GM12878 (cell line): ENCODE data around the gene PTMA. TPM values are rescaled to one million over a fixed set of nuclear protein-coding genes. Genes with fewer than 3 reads are reported as not detected.

Experiments used
- ATAC-seq: fragments of 200-7000 bp; cut with Tn5 transposase; 3 replicates; pipeline ENCODE4 v1.9.1; 2020; ENCODE audit warnings: mild to moderate bottlenecking, moderate library complexity
- BruUV-seq: library from RNA; stranded (reverse); fragments of 400-500 nt; replicated peaks from 2 replicates; lab custom pipeline; 2021; lab: Mats Ljungman, UMichigan
- CTCF ChIA-PET: fragments of 300-600 bp; sonication (Branson Sonifier 250); formaldehyde crosslinking; extraction: SDS; loops from one replicate; lab custom pipeline; 2021; ENCODE audit warnings: inconsistent platforms; lab: Yijun Ruan, JAX
- POLR2A ChIA-PET: fragments of 350-600 bp; formaldehyde crosslinking; extraction: SDS; loops from one replicate; lab custom pipeline; 2021; ENCODE audit warnings: inconsistent platforms; lab: Charles Lee
- RAD21 ChIA-PET: fragments of 300-600 bp; sonication (Branson Sonifier 250); formaldehyde crosslinking; loops from one replicate; lab custom pipeline; 2023; ENCODE audit warnings: antibody characterized with exemption; ENCODE audit not compliant: unreplicated experiment; lab: Charles Lee
- SMC1A ChIA-PET: fragments of 300-600 bp; sonication (Branson Sonifier 250); formaldehyde crosslinking; loops from one replicate; lab custom pipeline; 2023; ENCODE audit not compliant: unreplicated experiment, uncharacterized antibody; lab: Charles Lee
- DNase-seq: peaks from one replicate; pipeline ENCODE4 v3.0.0-alpha.2; 2011; ENCODE audit warnings: low read depth, low spot score
- FAIRE-seq: peaks from 3 replicates; lab custom pipeline; 2011; peaks lifted over from hg19 to GRCh38; lab: Jason Lieb, UNC
- H2AFZ ChIP-seq: 2 replicates; pipeline ENCODE4 v1.6.0; 2011; ENCODE audit warnings: low read depth, low read length, control low read depth; ENCODE audit not compliant: control insufficient read depth
- H3K27ac ChIP-seq: 2 replicates; pipeline ENCODE4 v1.5.1; 2011; ENCODE audit warnings: control low read depth; ENCODE audit not compliant: control insufficient read depth, insufficient read depth
- H3K27me3 ChIP-seq, 2 experiments: replicated peaks in 1 of 2; 2 replicates each; pipeline versions ENCODE4 v1.6.0 to v1.6.1; 2011; ENCODE audit warnings: low read length in 1 of 2; ENCODE audit not compliant: control insufficient read depth in 2 of 2, insufficient read depth in 2 of 2
- H3K36me3 ChIP-seq, 2 experiments: 2 replicates each; pipeline ENCODE4 v1.5.1; 2011; ENCODE audit warnings: low read length in 1 of 2; ENCODE audit not compliant: control insufficient read depth in 2 of 2, insufficient read depth in 2 of 2
- H3K4me1 ChIP-seq: 2 replicates; pipeline ENCODE4 v1.6.1; 2011; ENCODE audit warnings: mild to moderate bottlenecking, low read length, moderate library complexity, mixed read lengths; ENCODE audit not compliant: control insufficient read depth, insufficient read depth
- H3K4me2 ChIP-seq: 2 replicates; pipeline ENCODE4 v1.6.0; 2011; ENCODE audit warnings: control low read depth; ENCODE audit not compliant: control insufficient read depth, insufficient read depth
- H3K4me3 ChIP-seq: fragments of 200-600 bp; sonication (generic); 2 replicates; pipeline ENCODE4 v1.5.1; 2016
- H3K79me2 ChIP-seq: 2 replicates; pipeline ENCODE4 v1.6.0; 2011; ENCODE audit warnings: low read length; ENCODE audit not compliant: control insufficient read depth, insufficient read depth
- H3K9ac ChIP-seq: 2 replicates; pipeline ENCODE4 v1.8.0; 2011; ENCODE audit warnings: low read length, control low read depth, mixed read lengths; ENCODE audit not compliant: control insufficient read depth, insufficient read depth
- H3K9me3 ChIP-seq: replicated peaks from 3 replicates; pipeline ENCODE4 v1.5.1; 2011; ENCODE audit warnings: mild to moderate bottlenecking, low read length; ENCODE audit not compliant: control insufficient read depth, insufficient read depth
- H4K20me1 ChIP-seq: 2 replicates; pipeline ENCODE4 v1.6.0; 2011; ENCODE audit not compliant: control insufficient read depth, insufficient read depth
- BACH1 ChIP-seq: fragments of 450-650 bp; IDR thresholded peaks from 2 replicates; pipeline ENCODE4 v1.6.1; 2017; ENCODE audit warnings: mild to moderate bottlenecking, borderline replicate concordance
- CEBPB ChIP-seq, 2 experiments: fragments of 150-350 bp in 1 of 2; IDR thresholded peaks; 2 replicates each; pipeline ENCODE4 v1.6.1; 2012 to 2014; ENCODE audit warnings: low read depth in 2 of 2, low read length in 2 of 2, borderline replicate concordance in 1 of 2, inconsistent platforms in 1 of 2
- EGR1 ChIP-seq, 2 experiments: IDR thresholded peaks; 1 replicate in 1 of 2; 2 replicates in 1 of 2; pipeline ENCODE4 v1.6.1; 2011 to 2012; ENCODE audit warnings: low read depth in 2 of 2, low read length in 2 of 2, borderline replicate concordance in 1 of 2, mild to moderate bottlenecking in 1 of 2, moderate library complexity in 1 of 2
- ETV6 ChIP-seq, 2 experiments: fragments of 450-650 bp in 1 of 2; IDR thresholded peaks in 1 of 2; conservative IDR thresholded peaks in 1 of 2; 2 replicates each; pipeline ENCODE4 v1.6.1; 2014; ENCODE audit warnings: antibody characterized with exemption in 1 of 2, borderline replicate concordance in 1 of 2, low read depth in 1 of 2, mild to moderate bottlenecking in 1 of 2, moderate library complexity in 1 of 2
- FOXM1 ChIP-seq: IDR thresholded peaks from 2 replicates; pipeline ENCODE4 v1.6.1; 2012; ENCODE audit warnings: low read depth, mild to moderate bottlenecking, inconsistent platforms, low read length, moderate library complexity
- HDAC6 ChIP-seq: fragments of 200-600 bp; sonication (generic); IDR thresholded peaks from one replicate; pipeline ENCODE4 v1.8.0; 2017; ENCODE audit warnings: antibody characterized with exemption; ENCODE audit not compliant: unreplicated experiment
- HDGF ChIP-seq: fragments of 450-650 bp; IDR thresholded peaks from 2 replicates; pipeline ENCODE4 v1.6.1; 2016; ENCODE audit warnings: antibody characterized with exemption
- IKZF2 ChIP-seq, 2 experiments: fragments of 450-650 bp; IDR thresholded peaks; 2 replicates each; pipeline ENCODE4 v1.6.1; 2017; ENCODE audit warnings: mild to moderate bottlenecking in 2 of 2, moderate library complexity in 2 of 2
- NFIC ChIP-seq: IDR thresholded peaks from 2 replicates; pipeline ENCODE4 v1.6.1; 2012; ENCODE audit warnings: low read depth, mild to moderate bottlenecking, inconsistent platforms, low read length, moderate library complexity
- NFYA ChIP-seq: IDR thresholded peaks from 2 replicates; pipeline ENCODE4 v1.6.1; 2011; ENCODE audit warnings: low read depth, mild to moderate bottlenecking, low read length, improper control_type of control experiment, borderline replicate concordance
- NFYB ChIP-seq: IDR thresholded peaks from 2 replicates; pipeline ENCODE4 v1.6.1; 2011; ENCODE audit warnings: low read depth, mild to moderate bottlenecking, low read length, improper control_type of control experiment, moderate library complexity; ENCODE audit not compliant: insufficient read depth
- POLR2A ChIP-seq: IDR thresholded peaks from 2 replicates; pipeline ENCODE4 v1.6.1; 2011; ENCODE audit warnings: low read depth, mild to moderate bottlenecking, low read length
- STAT1 ChIP-seq: fragments of 450-650 bp; conservative IDR thresholded peaks from 2 replicates; pipeline ENCODE4 v1.6.1; 2014; ENCODE audit warnings: antibody characterized with exemption, mild to moderate bottlenecking
- WGBS: methylation state at CpG from one replicate; pipeline ENCODE4 v1.1.6; 2016; ENCODE audit warnings: low lambda C conversion rate; ENCODE audit not compliant: insufficient replicate concordance, insufficient coverage; ENCODE audit errors: missing lambda C conversion rate; 5-methylcytosine and 5-hydroxymethylcytosine counted together
- in situ Hi-C: fragments of 300-500 bp; cut with MboI; formaldehyde crosslinking; loops from 9 replicates; pipeline ENCODE4 v1.14.3; 2018; ENCODE audit warnings: mixed read lengths
- intact Hi-C: fragments of 100-400 bp; cut with micrococcal nuclease; formaldehyde crosslinking; loops from one replicate; pipeline ENCODE4 v1.14.2; 2022; ENCODE audit not compliant: unreplicated experiment
- polyA plus RNA-seq, 11 experiments: library from polyadenylated mRNA; depleted of rRNA in 4 of 11; unstranded in 6 of 11; stranded (reverse) in 5 of 11; fragments of >200 nt; fragmentation: Nextera tagmentation in 4 of 11; fragmentation: Illumina TruSeq in 1 of 11; extraction: Ambion mirVana in 4 of 11; extraction: Trizol in 1 of 11; gene quantifications; 1 replicate in 1 of 11; 2 replicates in 10 of 11; pipeline versions ENCODE4 v1.2.1 to v1.2.3, GENCODE V29; 2011 to 2016; ENCODE audit warnings: inconsistent platforms in 2 of 11, missing spikeins in 2 of 11, low read depth in 1 of 11
- total RNA-seq, 4 experiments: library from RNA; depleted of rRNA in 3 of 4; stranded (reverse); fragments of >200 nt in 3 of 4; fragmentation: Illumina TruSeq in 1 of 4; extraction: Trizol in 1 of 4; gene quantifications; 2 replicates each; pipeline versions ENCODE4 v1.2.1 to v1.2.3, GENCODE V29; 2013 to 2021
- TF ChIP-seq, protein P1 (sequence below): fragments of 450-650 bp; IDR thresholded peaks from 2 replicates; pipeline ENCODE4 v1.6.1; 2017; ENCODE audit warnings: mild to moderate bottlenecking, moderate library complexity

PTMA gene
- total and polyA plus RNA-seq, 10 of the 15 experiments (the other 5 are each of a cell fraction or from before 2014, with no cell fraction given) = 1,144 to 5,018 (median 3,464) TPM

DNA sequence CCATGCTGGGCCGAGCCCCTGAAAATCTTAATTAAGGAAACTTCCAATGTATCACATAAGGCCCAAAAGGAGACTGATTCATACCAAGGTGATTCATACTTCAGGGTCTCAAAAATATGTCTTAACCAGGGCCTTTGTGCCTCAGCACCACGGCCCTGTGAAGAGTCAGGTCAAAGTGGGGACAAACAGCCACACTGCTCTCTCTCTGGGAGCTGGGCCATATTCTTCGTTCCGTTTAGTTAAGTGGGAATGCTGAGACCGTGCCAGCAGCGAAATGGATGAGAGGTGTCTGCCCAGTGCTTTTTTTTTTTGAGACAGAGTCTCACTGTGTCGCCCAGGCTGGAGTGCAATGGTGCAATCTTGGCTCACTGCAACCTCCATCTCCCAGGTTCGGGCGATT, 9.3 kb upstream of the PTMA start:
- SMC1A ChIA-PET = no interaction called here
- BruUV-seq = no TSS peak

More for the DNA sequence above, 9.3 kb upstream of the PTMA start:
- TF ChIP-seq IKZF2 (IDR thresholded peaks at IDR 0.05) (no peak), EGR1 (IDR thresholded peaks at IDR 0.05; ENCODE audit: borderline replicate concordance in 1 of 2, low read depth in 2 of 2, low read length in 2 of 2) (no peak), POLR2A (no peak), ETV6 (conservative IDR thresholded peaks at IDR 0.05 in 1 of 2, IDR thresholded peaks at IDR 0.05 in 1 of 2; ENCODE audit: borderline replicate concordance in 1 of 2, low read depth in 1 of 2) (no peak), HDGF (no peak), FOXM1 (no peak), NFIC (no peak), NFYB (no peak), STAT1 (no peak), BACH1 (no peak), HDAC6 (no peak), NFYA (no peak), CEBPB (IDR thresholded peaks at IDR 0.05; ENCODE audit: borderline replicate concordance in 1 of 2, low read depth in 2 of 2, low read length in 2 of 2) (no peak)
- TF ChIP-seq, protein P1, sequence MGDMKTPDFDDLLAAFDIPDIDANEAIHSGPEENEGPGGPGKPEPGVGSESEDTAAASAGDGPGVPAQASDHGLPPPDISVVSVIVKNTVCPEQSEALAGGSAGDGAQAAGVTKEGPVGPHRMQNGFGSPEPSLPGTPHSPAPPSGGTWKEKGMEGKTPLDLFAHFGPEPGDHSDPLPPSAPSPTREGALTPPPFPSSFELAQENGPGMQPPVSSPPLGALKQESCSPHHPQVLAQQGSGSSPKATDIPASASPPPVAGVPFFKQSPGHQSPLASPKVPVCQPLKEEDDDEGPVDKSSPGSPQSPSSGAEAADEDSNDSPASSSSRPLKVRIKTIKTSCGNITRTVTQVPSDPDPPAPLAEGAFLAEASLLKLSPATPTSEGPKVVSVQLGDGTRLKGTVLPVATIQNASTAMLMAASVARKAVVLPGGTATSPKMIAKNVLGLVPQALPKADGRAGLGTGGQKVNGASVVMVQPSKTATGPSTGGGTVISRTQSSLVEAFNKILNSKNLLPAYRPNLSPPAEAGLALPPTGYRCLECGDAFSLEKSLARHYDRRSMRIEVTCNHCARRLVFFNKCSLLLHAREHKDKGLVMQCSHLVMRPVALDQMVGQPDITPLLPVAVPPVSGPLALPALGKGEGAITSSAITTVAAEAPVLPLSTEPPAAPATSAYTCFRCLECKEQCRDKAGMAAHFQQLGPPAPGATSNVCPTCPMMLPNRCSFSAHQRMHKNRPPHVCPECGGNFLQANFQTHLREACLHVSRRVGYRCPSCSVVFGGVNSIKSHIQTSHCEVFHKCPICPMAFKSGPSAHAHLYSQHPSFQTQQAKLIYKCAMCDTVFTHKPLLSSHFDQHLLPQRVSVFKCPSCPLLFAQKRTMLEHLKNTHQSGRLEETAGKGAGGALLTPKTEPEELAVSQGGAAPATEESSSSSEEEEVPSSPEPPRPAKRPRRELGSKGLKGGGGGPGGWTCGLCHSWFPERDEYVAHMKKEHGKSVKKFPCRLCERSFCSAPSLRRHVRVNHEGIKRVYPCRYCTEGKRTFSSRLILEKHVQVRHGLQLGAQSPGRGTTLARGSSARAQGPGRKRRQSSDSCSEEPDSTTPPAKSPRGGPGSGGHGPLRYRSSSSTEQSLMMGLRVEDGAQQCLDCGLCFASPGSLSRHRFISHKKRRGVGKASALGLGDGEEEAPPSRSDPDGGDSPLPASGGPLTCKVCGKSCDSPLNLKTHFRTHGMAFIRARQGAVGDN = no peak
- H3K9ac ChIP-seq = no peak overlapping the region
- no peaks in the 10 kb centered on the region for H3K36me3 ChIP-seq
- ATAC-seq (no peak), FAIRE-seq (no peak), DNase-seq (no peak)
- CTCF ChIA-PET = interaction anchor here (0.7 to 1.2 kb wide), 3 partner anchors 9 to 14 kb away, joined by 3 read pairs; partner anchors contain the start of gene PTMA
- H3K9me3 ChIP-seq = no peaks in the 10 kb centered on the region
- POLR2A ChIA-PET = no interaction called here
- no peaks in the 10 kb centered on the region for H3K27me3 ChIP-seq
- no peaks in the 10 kb centered on the region for H3K79me2 ChIP-seq
- H4K20me1 ChIP-seq = no peaks in the 10 kb centered on the region
- intact Hi-C loops (no loop called here), in situ Hi-C loops (no loop called here)
- H2AFZ ChIP-seq = no peak overlapping the region
- no peak overlapping the region for H3K4me3 ChIP-seq
- H3K4me2 ChIP-seq = no peak overlapping the region
- WGBS = 69% methylated on average over 9 of the region's 9 CpGs
- RAD21 ChIA-PET = no interaction called here
- no peak overlapping the region for H3K27ac ChIP-seq
- no peaks in the 10 kb centered on the region for H3K4me1 ChIP-seq
